ENCODE data around the gene TRPT1. TPM values are rescaled to one million over a fixed set of nuclear protein-coding genes. Genes with fewer than 3 reads are reported as not detected.

Gene TRPT1
- total and polyA plus RNA-seq, 9 of the 15 experiments (the other 6 are each of a cell fraction or from before 2014, with no cell fraction given) = 4.6 to 41.7 (median 23.1) TPM

GRCh38 chr11:64241491-64242374 is 15.7 kb upstream of the TRPT1 start (continued):
- TF ChIP-seq ESRRB (CRISPR knock-in tag; IDR thresholded peaks at IDR 0.05; ENCODE audit: borderline replicate concordance) (0 out of 2 replicates have a peak, but pooled peaks have one; percentile 70), HOXB6 (CRISPR knock-in tag; IDR thresholded peaks at IDR 0.05; ENCODE audit: borderline replicate concordance) (no peak), NCOR1 (IDR thresholded peaks at IDR 0.05) (peak; percentile 50), MNT (conservative IDR thresholded peaks at IDR 0.05) (no peak; a peak in 1 of 4 replicates), ZNF277 (CRISPR knock-in tag; IDR thresholded peaks at IDR 0.05; ENCODE audit: borderline replicate concordance) (no peak), SPI1 (IDR thresholded peaks at IDR 0.05; ENCODE audit: borderline replicate concordance, low read depth, low read length) (no peak), ZNF717 (CRISPR knock-in tag; IDR thresholded peaks at IDR 0.05) (no peak), JUNB (CRISPR knock-in tag; conservative IDR thresholded peaks at IDR 0.05) (no peak), ZNF778 (CRISPR knock-in tag; IDR thresholded peaks at IDR 0.05) (no peak), PRDM10 (IDR thresholded peaks at IDR 0.05; ENCODE audit: partially characterized antibody) (no peak), PCBP2 (IDR thresholded peaks at IDR 0.05; ENCODE audit: low read depth, low read length, poor library complexity, severe bottlenecking) (no peak), PTRF (tag; IDR thresholded peaks at IDR 0.05) (no peak), CBFB (CRISPR knock-in tag; IDR thresholded peaks at IDR 0.05) (no peak), ERF (CRISPR knock-in tag; IDR thresholded peaks at IDR 0.05) (peak; percentile 81; the same call in 1 of the 2 replicates), HMBOX1 (IDR thresholded peaks at IDR 0.05) (no peak), NR0B1 (IDR thresholded peaks at IDR 0.05; ENCODE audit: partially characterized antibody) (no peak), HMGN3 (IDR thresholded peaks at IDR 0.05; ENCODE audit: borderline replicate concordance, extremely low read depth, insufficient read length, low read depth, low read length) (peak; percentile 49)
